Spleen (tissue), 7 donors: ENCODE results near the gene CDH13.

Experiments used
- POLR2A ChIP-seq, 3 donors: fragments of 450-650 bp; IDR thresholded peaks; one replicate each; pipeline ENCODE4 v1.5.1; 2017; ENCODE audit warnings: antibody characterized with exemption in 3 of 3, mild to moderate bottlenecking in 1 of 3
- POLR2AphosphoS5 ChIP-seq, 3 donors: sonication (generic); formaldehyde crosslinking; IDR thresholded peaks; one replicate each; pipeline ENCODE4 v1.5.1; 2017; ENCODE audit warnings: antibody characterized with exemption in 3 of 3
- TF ChIP-seq, protein P1 (sequence below), 11 experiments: fragments of 200-600 bp in 7 of 11; fragments of 450-650 bp in 4 of 11; sonication (generic) in 4 of 11; IDR thresholded peaks in 8 of 11; conservative IDR thresholded peaks in 3 of 11; 1 replicate in 7 of 11; 2 replicates in 4 of 11; pipeline versions ENCODE4 v1.4.0 to v1.8.0; 2016 to 2021; ENCODE audit warnings: antibody characterized with exemption in 11 of 11, inconsistent platforms in 4 of 11, mild to moderate bottlenecking in 1 of 11
- donor health status: DM: no; HTN: no; CAD: no; lungs with moderate emphysema.
- donor health status: DM: no; HTN: no; CAD: no.
- donor health status: DM: no; HTN: no; CAD: no.

DNA sequence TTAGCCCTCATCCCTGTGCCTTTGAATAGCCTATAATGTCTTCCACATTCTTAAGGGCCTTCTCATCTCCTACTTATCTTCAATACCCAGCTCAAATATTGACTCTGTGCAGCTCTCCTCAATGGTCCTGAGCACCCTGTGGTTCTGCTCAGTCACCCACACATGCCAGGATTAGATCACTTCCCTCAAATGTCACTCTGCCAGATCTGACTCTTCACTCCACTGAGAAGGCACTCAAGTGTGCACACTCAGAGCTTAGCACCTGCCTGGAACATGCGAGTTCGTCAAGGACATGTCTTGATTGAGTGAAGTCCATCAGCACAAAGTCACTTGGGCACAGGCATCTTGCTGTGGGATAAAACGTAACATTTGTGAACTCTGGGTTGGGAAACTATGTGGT, 404.8 kb downstream of the CDH13 start:
- TF ChIP-seq, protein P1, sequence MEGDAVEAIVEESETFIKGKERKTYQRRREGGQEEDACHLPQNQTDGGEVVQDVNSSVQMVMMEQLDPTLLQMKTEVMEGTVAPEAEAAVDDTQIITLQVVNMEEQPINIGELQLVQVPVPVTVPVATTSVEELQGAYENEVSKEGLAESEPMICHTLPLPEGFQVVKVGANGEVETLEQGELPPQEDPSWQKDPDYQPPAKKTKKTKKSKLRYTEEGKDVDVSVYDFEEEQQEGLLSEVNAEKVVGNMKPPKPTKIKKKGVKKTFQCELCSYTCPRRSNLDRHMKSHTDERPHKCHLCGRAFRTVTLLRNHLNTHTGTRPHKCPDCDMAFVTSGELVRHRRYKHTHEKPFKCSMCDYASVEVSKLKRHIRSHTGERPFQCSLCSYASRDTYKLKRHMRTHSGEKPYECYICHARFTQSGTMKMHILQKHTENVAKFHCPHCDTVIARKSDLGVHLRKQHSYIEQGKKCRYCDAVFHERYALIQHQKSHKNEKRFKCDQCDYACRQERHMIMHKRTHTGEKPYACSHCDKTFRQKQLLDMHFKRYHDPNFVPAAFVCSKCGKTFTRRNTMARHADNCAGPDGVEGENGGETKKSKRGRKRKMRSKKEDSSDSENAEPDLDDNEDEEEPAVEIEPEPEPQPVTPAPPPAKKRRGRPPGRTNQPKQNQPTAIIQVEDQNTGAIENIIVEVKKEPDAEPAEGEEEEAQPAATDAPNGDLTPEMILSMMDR (IDR thresholded peaks at IDR 0.05 in 8 of 11, conservative IDR thresholded peaks at IDR 0.05 in 3 of 11), result no peak
- no peak for TF ChIP-seq POLR2A (IDR thresholded peaks at IDR 0.05)
- no peak for TF ChIP-seq POLR2AphosphoS5 (IDR thresholded peaks at IDR 0.05)
